GM21515 (cell line): ENCODE results near the gene ANO10.

Source experiments
- ATAC-seq: cut with Tn5 transposase; IDR thresholded peaks from one replicate; pipeline ENCODE4 v1.9.1; 2021; ENCODE audit not compliant: unreplicated experiment

Gene ANO10

DNA sequence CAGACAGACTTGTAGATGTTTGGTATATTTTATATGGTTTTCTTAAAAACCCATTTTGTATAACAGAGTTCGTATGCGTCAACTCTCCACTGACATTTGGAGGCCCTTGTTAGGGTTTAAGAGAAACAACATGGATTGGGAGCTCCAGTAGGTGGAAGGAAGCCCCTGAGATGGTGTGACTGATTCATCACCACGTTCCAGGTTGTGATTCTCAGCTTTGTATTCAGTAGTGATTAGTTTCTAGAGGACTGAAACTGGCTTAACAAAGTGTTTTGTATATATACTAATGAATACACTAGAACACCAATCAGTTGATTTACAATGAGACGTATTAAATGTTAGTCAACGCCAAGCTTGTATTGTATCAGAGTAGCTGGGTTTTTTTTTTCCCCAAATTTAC is 301.5 kb downstream of the ANO10 start:
- ATAC-seq = no peak

DNA sequence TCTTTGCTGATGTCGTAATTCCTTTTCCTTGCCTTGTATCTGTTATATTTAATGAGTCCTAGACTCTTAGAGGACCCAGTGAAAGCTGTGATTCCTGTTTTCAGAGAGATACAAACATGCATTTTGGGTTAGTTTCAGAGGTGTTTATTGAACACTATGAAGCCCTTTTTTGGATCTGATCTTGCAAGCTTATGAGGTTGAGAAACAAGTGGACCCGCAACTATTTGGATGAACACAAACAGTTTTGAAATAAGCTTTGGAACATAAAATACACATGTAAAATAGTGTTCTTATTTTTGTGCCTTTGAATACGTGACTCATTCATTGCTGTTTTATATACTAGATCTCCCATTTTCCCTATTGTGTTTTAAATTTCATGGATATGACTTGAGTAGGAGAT is 302.0 kb downstream of the ANO10 start:
- ATAC-seq = no peak

DNA sequence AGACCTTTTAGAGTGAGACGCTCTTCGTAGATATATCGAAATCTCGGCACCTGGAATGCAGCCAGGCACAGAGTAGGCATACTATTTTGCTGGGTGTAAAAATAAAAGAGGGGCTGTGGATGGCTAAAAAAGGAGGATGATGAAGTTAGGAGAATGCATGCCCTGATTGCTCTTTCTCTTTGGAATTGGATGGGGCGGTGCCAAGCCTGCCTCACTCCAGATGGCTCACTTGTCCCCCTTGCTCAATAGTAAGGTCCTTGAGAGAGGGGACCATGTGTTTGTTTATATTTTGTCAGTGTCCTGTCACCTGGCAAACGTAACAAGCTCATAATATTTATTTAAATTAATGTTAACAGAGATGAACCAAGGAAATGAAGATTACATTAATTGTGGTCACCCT is 302.4 kb downstream of the ANO10 start:
- no peak for ATAC-seq

DNA sequence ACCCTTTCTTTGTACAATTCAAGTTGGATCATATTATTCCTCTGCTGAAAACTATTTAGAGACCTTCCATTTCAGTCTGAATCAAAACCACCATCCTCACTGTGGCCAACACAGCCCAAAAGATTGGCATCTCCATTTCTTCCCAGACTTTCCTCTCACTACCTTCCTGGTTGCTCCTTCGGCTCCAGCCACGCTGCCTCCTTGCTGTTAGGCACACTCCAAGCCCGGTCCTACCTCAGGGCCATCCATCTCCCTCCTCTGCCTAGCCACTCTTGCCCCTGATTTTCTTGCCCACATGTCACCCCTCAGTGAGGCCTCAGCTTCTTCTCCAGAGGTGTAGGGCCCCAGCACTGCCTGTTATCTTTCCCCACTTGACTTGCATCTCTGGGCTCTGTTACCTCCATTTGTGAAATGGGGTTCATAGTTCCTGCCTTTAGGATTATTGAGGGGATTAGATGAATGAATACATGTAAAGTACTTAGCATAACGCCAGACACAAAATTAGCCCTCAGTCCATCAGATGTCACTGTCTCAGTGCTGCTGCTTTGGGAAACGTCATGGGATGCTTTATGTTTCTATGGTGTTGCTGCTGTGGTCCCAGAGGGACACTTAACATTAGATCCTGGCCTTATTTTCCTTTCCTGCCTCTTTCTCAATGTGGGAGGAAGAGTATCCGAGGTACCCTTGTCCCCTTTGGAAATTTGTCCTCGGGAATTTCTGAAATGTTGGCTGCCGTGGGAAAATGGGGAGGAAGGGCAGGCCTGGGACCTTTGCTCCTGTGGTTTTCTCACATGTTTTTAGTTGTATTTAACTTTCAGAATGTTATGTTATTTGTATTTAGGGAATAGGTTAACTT is 304.1 kb downstream of the ANO10 start:
- no peak for ATAC-seq

DNA sequence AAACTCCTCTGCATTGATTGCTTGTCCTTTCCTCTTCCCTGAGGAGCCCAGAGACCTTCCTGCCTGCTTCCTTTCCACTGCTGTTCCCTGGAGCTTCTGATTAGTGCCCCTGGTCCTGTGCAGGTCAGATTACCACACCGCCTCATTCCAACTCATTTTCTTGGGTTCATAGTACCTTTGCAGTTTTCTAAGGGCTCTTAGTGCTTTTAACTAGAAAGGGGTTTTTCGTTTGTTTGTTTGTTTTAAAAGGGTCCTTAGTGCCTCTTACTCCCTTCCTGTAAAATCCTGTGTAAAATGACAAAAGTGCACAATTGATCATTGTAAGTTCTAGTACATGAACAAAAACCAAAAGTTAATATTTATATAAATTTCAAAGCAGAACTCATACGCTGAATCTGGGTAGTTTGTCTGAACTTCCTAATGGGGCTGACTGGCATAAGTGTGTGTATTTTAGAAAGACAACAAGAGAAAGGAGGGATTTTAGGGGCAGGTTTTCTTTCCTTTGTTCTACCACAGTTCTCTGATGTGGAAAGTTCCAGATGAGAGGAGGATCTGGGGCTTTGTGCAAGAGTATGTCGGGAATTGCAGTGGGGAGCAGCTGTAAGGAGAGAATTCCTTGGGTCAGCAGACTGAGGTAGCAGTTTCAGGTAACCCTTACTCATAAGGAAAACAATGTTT is 304.9 kb downstream of the ANO10 start:
- ATAC-seq = no peak
